Uterus (tissue), 4 donors: ENCODE measurements around the gene NBAS. TPM values are rescaled to one million over a fixed set of nuclear protein-coding genes. Genes with fewer than 3 reads are reported as not detected.
A peak's percentile ranks its signal among the peaks of the same experiment; 100 is the strongest.

Experiments
- DNase-seq, 2 donors: peaks; one replicate each; pipeline ENCODE4 v3.0.0-alpha.2; 2019 to 2020
- H3K27ac ChIP-seq, 2 donors: fragments of 200-600 bp; sonication (generic); 1 replicate in 1 of 2; 2 replicates in 1 of 2; pipeline ENCODE4 v1.5.1; 2016 to 2018
- H3K27me3 ChIP-seq, 2 donors: fragments of 200-600 bp; sonication (generic); one replicate each; pipeline ENCODE4 v1.5.1; 2018 to 2019; ENCODE audit warnings: control low read depth in 1 of 2
- H3K36me3 ChIP-seq, 2 donors: fragments of 200-600 bp; sonication (generic); one replicate each; pipeline ENCODE4 v1.5.1; 2019; ENCODE audit warnings: control low read depth in 1 of 2
- H3K4me1 ChIP-seq, 2 donors: fragments of 200-600 bp; sonication (generic); one replicate each; pipeline ENCODE4 v1.5.1; 2018 to 2019; ENCODE audit warnings: control low read depth in 1 of 2
- H3K4me3 ChIP-seq, 2 donors: fragments of 200-600 bp; sonication (generic); 1 replicate in 1 of 2; 2 replicates in 1 of 2; pipeline ENCODE4 v1.5.1; 2018 to 2019; ENCODE audit warnings: mild to moderate bottlenecking in 1 of 2
- H3K9me3 ChIP-seq, 2 donors: fragments of 200-600 bp; sonication (generic); one replicate each; pipeline ENCODE4 v1.5.1; 2019; ENCODE audit warnings: control low read depth in 1 of 2
- POLR2A ChIP-seq, 2 donors: fragments of 450-650 bp; IDR thresholded peaks; one replicate each; pipeline ENCODE4 v1.6.1; 2016; ENCODE audit warnings: antibody characterized with exemption in 2 of 2, mild to moderate bottlenecking in 1 of 2, moderate library complexity in 1 of 2
- intact Hi-C: fragments of 100-400 bp; cut with DNase I; formaldehyde crosslinking; loops from one replicate; pipeline ENCODE4 v1.15.1; 2023; ENCODE audit warnings: low total_unique reads
- total RNA-seq, 4 donors: library from RNA; depleted of rRNA in 3 of 4; stranded (reverse); fragments of >200 nt in 3 of 4; gene quantifications; one replicate each; pipeline versions ENCODE4 v1.1.0 to v1.2.4, GENCODE V29; 2014 to 2023
- TF ChIP-seq, protein P1 (sequence below), 4 experiments: fragments of 200-600 bp in 2 of 4; fragments of 450-650 bp in 2 of 4; sonication (generic) in 2 of 4; IDR thresholded peaks; one replicate each; pipeline ENCODE4 v1.5.1; 2016 to 2019; ENCODE audit warnings: antibody characterized with exemption in 4 of 4, mild to moderate bottlenecking in 2 of 4, moderate library complexity in 1 of 4
- donor health status: DM: yes; HTN: yes; CAD: no.

Gene NBAS
- total RNA-seq, 4 donors from 2014 or later, result 36.2 to 93.5 (median 49.5) TPM

DNA sequence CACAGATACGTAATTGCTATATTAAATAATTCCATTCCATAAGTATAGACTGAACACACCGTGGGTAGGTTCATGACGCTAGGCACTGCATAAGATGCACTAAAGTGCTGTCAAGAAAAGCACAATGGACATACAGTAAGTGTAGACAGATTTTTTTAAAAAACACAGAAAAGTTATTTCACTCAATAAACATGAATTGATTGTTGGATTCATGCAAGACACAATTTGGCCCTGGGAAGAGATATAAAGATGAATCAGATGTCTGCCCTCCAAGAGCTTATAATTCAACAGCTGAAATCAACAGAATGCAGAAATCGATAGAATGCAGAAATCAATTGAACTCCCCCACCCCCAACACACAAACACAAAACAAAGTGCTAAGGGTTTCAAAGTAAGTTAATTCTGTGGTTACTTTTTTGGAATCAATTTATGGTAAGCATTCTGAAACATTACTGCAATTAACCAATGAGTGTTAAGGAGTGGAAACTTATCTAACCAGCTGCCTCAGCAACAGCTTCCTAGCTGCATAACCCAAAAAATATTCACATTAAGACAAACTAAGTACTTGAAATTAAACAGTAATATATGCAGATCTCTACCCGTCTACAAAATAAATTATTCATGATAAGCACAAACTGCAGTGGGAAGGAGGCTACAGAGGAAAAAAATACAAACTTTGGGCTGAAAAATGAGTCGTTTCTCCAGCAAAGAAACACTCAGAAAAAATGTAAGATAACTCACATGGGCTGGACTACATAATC lies 1.6 kb downstream of the NBAS start:
- no peaks in the 10 kb centered on the region for H3K4me1 ChIP-seq
- no peaks in the 10 kb centered on the region for H3K27me3 ChIP-seq
- H3K9me3 ChIP-seq, result no peaks in the 10 kb centered on the region
- DNase-seq, result no peak
- H3K36me3 ChIP-seq, result no peaks in the 10 kb centered on the region
- no peak for TF ChIP-seq POLR2A (IDR thresholded peaks at IDR 0.05)
- TF ChIP-seq, protein P1, sequence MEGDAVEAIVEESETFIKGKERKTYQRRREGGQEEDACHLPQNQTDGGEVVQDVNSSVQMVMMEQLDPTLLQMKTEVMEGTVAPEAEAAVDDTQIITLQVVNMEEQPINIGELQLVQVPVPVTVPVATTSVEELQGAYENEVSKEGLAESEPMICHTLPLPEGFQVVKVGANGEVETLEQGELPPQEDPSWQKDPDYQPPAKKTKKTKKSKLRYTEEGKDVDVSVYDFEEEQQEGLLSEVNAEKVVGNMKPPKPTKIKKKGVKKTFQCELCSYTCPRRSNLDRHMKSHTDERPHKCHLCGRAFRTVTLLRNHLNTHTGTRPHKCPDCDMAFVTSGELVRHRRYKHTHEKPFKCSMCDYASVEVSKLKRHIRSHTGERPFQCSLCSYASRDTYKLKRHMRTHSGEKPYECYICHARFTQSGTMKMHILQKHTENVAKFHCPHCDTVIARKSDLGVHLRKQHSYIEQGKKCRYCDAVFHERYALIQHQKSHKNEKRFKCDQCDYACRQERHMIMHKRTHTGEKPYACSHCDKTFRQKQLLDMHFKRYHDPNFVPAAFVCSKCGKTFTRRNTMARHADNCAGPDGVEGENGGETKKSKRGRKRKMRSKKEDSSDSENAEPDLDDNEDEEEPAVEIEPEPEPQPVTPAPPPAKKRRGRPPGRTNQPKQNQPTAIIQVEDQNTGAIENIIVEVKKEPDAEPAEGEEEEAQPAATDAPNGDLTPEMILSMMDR (IDR thresholded peaks at IDR 0.05), result no peak
- intact Hi-C loops, result no loop called here
- no peak overlapping the region for H3K27ac ChIP-seq
- peak overlapping the region; percentile 61 to 89 for H3K4me3 ChIP-seq

DNA sequence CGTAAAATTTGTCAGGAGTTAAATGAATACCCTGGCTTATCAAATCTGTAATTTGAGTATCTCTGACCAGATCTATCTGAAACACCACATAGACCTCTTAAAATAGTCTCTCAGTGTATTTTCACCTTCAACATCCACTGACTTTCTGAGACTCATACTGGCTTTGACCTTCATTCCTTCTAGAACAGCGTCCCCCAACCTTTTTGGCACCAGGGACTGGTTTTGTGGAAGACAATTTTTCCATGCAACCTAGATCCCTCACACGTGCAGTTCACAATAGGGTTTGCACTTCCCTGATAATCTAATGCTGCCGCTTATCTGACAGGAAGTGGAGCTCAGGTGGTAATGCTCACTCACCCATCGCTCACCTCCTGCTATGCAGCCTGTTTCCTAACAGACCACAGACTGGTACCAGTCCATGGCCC lies 3.2 kb downstream of the NBAS start:
- H3K27ac ChIP-seq, result no peak overlapping the region
- H3K27me3 ChIP-seq, result no peaks in the 10 kb centered on the region
- TF ChIP-seq, protein P1 (IDR thresholded peaks at IDR 0.05), result no peak
- no peak for TF ChIP-seq POLR2A (IDR thresholded peaks at IDR 0.05)
- H3K36me3 ChIP-seq, result no peaks in the 10 kb centered on the region
- H3K4me1 ChIP-seq, result no peaks in the 10 kb centered on the region
- no peaks in the 10 kb centered on the region for H3K9me3 ChIP-seq
- intact Hi-C loops, result no loop called here
- no peak overlapping the region for H3K4me3 ChIP-seq
- no peak for DNase-seq

DNA sequence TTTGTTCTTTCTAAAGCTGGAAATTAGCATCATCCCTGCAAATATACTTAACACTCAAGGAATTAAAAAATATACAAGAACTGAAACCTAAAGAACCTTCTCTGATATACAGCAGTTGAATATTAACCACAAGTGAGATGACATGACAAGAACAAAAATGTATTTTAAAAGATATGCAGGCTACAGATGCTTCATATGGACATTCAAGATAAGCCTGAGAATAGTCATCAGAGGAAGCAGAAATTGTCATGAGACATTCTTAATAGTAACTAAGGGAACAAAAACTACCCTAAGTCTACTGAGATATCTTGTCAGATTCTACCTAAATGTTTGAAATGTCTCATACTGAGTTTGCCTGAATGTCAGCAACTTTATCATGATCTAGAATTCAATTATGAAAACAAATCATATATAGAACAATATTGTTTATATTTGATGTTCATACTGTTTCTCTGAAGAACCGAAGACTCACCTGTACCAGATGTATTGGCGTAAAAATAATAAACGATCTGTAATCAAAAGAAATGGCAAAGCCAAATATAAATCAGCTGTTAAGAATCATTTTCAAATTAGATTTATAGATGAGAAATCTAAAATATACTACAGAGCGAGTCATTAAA lies 4.7 kb downstream of the NBAS start:
- no peaks in the 10 kb centered on the region for H3K4me1 ChIP-seq
- DNase-seq, result no peak
- H3K27ac ChIP-seq, result no peak overlapping the region
- TF ChIP-seq, protein P1 (IDR thresholded peaks at IDR 0.05), result no peak
- TF ChIP-seq POLR2A (IDR thresholded peaks at IDR 0.05), result no peak
- intact Hi-C loops, result no loop called here
- H3K36me3 ChIP-seq, result no peaks in the 10 kb centered on the region
- H3K4me3 ChIP-seq, result no peak overlapping the region
- no peaks in the 10 kb centered on the region for H3K27me3 ChIP-seq
- H3K9me3 ChIP-seq, result no peaks in the 10 kb centered on the region

DNA sequence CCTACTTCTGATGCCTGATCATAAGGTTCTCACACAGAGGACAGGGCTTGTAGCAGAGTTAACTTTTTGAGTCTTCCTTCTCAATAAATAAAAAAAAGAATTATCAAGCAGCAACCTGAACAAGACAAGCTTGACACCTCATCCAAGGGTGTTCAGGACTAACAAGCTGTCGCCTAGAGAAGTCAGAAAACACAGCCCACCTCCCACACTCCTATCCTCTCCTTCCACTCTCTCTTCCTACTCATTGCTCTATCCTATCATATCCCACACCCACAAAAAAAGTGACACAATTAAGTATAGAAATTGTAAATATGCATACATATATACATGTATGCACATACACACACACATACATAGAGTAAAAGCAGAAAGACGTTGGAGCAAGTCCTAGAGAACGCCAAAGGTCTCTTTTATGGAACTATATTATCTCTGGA lies 5.4 kb downstream of the NBAS start:
- TF ChIP-seq POLR2A (IDR thresholded peaks at IDR 0.05), result no peak
- TF ChIP-seq, protein P1 (IDR thresholded peaks at IDR 0.05), result no peak
- Histone ChIP-seq H3K27me3 (no peaks in the 10 kb centered on the region), H3K27ac (no peak overlapping the region), H3K36me3 (no peaks in the 10 kb centered on the region), H3K4me1 (no peaks in the 10 kb centered on the region), H3K9me3 (no peaks in the 10 kb centered on the region), H3K4me3 (no peak overlapping the region)
- intact Hi-C loops, result no loop called here
- DNase-seq, result no peak

DNA sequence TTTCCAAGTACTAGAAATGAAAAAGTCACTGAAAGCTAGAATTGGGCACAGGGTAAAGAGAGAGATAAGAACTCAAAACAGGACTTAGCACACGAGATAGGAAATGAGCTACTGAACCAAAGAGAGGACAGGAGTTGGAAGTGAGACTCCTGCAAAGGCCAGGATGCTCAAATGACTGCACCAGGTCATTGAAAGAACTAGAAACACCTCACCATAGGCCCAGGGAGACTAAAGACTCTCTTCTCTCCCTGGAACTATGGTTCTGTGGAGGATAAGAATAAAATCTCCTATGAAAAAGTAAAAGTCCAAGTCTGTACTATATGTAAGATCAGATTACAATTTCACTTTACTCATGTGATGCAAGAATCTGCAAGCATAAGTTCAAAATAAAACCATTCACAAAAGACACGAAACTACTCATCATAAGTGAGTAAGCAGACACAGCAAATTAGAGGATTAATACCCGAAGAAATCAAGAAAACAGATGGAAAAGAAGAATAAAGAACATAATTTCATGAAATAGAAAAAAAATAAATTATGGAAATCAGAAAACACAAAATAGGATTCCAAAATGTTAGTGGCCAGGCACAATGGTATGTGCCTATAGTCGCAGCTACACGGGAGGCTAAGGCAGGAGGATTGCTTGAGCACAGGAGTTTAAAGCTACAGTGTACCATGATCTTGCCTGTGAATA lies 6.5 kb downstream of the NBAS start:
- Histone ChIP-seq H3K9me3 (no peaks in the 10 kb centered on the region), H3K36me3 (no peaks in the 10 kb centered on the region), H3K4me1 (no peaks in the 10 kb centered on the region), H3K27me3 (no peaks in the 10 kb centered on the region), H3K27ac (no peak overlapping the region), H3K4me3 (no peak overlapping the region)
- TF ChIP-seq POLR2A (IDR thresholded peaks at IDR 0.05), result no peak
- TF ChIP-seq, protein P1 (IDR thresholded peaks at IDR 0.05), result no peak
- intact Hi-C loops, result no loop called here
- no peak for DNase-seq
